Endothelial cell of hepatic sinusoid (primary cell): ENCODE results near the gene IDE.
"Not testable (repeated sequence)": the region's sequence is repeated elsewhere in the genome, so short reads cannot be mapped to it uniquely, and the experiment has no call there.

Source experiments
- in situ Hi-C: cut with HindIII; loops from 2 replicates; pipeline ENCODE4 v1.10.0; 2017; ENCODE audit warnings: low sequenced_read_pairs

IDE gene

DNA sequence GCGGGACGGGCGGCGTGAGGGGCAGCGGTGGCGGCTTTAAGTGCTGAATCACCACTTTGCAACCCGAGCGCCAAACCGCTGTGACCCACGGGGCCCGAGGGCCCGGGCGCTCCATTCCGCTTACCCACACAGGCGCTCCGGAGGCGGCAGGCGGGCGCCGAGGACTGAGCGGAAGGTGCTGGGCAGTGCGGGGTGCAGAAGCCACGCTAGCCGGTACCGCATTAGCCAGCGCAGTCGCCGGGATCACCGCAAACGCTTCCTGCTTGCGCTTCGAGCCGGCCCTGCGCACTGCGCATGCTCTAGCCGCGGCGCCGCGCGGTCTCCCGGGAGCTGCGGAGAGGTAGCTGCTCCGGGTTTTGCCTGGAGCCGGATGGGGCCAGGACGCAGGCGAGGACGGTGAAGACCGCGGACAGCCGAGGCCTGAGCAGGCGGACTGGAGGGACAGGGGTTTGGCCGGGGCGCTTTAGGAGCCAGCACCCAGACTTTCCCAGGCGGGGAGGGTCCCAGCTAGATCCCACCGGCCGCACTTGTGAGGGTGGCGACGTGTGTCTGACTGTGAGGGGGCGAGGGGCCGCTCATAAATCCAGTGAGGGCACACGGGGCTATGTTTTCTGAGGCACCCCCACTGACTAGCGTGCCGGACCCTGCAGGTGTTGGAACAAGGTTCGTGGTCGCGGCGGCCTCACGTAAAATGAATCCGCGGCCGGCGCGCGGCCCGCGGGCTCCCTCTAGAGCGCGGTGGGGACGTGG, at the start of gene IDE:
Gene IDE, minus strand, starts transcription at position 296 of the 750 bp plus-strand sequence. Its CDS starts 74 bp downstream, at position 222.
- in situ Hi-C loops: loop anchor here (10.0 kb wide), 1 partner anchor 69 kb away; no protein-coding TSS in a partner anchor

DNA sequence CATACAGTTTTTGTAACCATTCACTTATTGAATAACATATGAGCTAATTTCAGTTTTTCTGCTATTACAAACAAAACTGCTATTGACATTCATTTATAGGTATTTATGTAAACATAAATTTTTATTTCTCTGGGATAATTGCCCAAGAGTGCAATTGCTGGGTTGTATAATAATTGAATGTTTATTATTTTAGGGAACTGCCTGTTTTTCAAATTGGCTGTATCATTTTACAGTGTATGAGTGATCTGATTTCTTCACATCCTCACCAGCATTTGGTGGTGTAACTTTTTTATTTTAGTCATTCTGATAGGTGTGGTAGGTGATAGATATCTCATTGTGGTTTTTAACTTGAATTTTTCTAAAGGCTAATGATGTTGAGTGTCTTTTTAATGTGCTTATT, 45.5 kb upstream of the IDE start:
- in situ Hi-C loops: no loop called here

DNA sequence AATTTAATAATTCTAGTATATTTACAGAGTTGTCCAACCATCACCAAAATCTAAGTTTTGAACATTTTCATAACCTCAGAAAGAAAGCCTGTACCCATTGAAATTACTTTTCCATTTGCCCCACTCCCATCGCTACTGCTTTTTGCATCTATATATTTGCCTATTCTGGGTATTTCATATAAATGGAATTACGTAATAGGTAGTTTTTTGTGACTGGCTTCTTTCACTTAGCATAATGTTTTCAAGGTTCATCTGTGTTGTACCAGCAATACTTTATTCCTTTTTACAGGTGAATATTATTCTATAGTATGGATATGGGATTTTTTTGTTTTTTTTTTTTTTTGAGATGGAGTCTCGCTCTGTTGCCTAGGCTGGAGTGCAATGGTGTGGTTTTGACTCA, 41.6 kb upstream of the IDE start:
- in situ Hi-C loops: no loop called here

DNA sequence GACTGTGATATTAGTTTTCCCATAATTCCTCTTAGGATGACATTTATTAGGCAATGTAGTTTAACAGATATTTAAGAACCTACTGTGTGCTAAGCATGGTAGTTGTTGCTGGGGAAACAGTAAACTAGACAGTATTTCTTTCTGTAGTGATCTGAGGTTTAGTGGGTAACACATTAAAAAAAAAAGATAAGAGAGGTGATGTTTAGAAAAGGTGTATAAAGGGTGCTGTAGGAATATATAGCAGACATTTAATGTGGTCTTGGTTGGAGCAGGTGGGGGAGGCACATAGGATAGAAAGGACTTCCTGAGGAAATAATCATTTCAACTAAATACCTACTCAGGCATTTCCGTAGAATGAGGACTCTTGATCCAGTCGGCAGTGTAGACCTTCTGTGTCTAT, 30.9 kb upstream of the IDE start:
- in situ Hi-C loops: no loop called here

DNA sequence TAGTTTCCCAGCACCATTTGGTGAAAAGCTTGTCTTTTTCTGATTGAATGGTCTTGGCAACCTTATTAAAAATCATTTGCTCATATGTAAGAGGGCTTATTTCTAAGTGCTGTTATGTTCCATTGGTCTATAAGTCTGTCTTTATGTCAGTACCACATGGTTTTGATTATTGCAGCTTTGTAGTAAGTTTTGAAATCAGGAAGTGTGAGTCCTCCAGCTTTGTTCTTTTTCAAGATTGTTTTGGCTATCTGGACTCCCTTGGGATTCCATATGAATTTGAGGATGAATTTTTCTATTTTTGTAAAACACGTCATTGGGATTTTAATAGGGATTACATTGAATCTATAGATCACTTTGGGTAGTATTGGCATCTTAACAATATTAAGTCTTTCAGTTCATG, 24.4 kb upstream of the IDE start:
- in situ Hi-C loops: no loop called here

DNA sequence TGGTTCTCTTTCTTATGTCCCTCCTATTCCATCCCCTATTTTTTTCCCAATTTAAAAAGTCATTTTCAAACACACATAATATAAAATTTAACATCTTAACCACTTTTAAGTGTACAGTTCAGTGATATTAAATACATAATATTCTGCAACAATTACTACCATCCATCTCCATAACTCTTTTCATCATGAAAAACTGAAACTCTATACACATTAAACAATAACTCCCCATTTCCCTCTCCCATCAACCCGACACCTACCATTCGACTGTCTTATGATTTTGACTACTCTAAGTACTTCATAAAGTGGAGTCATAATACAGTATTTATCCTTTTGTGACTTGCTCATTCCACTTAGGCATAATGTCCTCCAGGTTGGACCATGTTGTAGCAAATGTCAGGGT, 21.6 kb upstream of the IDE start:
- in situ Hi-C loops: no loop called here

DNA sequence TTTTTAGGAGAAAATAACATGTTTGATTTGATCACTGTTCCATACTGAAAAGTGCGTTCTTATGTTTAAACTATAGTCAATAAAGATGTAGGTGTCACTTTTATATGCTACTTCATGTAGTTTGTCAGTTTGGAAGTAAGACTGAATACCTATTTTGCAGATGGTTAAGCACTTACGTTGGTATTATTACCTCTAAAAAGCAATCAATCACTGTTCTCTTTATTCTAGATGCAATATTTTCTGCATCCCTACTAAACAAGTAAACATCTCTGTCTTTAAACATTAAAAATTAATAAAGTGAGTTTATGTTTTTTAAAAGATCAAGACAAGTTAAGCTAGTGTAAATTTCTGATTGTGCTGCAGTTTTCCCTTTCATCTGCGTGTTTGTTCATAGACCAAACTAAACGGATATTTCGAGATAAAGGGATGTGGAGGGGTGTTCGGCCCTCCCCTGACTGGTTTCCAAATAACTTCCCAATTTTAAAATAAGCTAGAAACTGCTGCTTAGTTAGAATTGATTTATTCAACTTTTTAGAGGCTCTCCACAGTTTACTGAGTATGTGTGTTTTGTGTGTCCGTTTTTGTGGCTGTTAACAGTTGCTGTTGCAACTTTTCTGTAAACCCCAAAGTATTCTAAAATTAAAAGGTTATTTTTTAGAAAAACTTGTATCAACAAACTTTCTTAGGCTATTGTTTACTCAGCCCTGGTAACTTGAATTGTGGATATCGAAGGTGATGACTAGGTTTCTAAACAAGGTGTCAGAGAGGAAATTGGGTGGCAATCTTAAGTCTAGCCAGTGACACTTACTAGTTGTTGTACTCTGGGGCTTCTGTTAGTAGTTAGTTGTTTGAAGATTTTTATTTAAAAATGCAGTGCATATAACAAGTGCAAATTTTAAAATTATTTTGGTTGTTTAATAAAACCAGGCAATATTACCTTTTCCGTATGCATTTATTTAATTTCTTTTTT, 20.0 kb upstream of the IDE start:
- in situ Hi-C loops: no loop called here

DNA sequence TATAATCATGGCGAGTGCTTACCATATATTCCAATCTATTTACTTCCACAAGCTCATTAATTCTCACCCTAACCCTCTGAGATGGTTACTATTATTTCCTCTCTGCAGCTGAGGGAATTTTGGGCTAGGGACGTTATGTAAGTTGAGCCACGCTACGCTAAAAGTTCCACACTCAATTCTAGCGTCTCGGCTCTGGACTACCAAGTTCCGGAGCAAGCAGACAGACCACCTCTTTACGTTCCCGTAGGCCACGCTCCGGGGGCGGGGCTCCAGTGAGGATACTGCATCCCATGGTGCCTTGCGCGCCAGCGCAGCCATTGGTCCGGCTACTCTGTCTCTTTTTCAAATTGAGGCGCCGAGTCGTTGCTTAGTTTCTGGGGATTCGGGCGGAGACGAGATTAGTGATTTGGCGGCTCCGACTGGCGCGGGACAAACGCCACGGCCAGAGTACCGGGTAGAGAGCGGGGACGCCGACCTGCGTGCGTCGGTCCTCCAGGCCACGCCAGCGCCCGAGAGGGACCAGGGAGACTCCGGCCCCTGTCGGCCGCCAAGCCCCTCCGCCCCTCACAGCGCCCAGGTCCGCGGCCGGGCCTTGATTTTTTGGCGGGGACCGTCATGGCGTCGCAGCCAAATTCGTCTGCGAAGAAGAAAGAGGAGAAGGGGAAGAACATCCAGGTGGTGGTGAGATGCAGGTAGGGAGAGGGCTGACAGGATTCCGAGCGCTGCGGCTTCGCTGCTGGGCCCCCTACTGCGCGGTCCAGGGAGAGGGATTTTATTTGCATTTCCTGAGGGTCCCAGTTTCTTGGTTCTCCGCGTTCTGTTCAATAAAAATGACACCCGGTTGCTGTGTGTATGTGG, 19.1 kb upstream of the IDE start, which contains the start of gene KIF11:
Gene KIF11, plus strand, starts transcription at position 370 of the 858 bp plus-strand sequence. Its CDS starts 246 bp downstream, at position 616.
- in situ Hi-C loops: no loop called here

DNA sequence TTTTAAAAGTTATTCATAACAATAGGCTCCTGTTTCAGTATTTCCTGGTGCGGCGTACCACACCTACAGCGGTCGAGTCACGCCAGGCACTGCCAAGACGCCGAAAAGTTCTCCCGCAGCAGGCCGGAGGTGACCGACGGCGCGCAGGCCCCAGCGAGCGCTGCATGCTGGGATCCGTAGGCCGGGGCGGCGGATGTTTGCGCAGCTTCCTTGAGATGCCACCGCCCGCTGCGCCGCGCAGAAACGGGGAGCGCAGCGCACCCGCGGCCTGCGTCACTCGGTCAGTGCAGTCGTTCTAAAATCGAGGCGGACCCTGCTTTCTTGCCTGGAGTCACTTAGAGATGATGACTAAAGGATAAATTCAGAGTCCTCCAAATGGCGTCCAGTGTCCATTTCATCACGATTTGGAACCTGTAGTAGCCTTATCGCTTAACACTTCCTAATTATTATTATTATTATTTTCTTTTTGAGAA, 17.7 kb upstream of the IDE start:
- in situ Hi-C loops: no loop called here

DNA sequence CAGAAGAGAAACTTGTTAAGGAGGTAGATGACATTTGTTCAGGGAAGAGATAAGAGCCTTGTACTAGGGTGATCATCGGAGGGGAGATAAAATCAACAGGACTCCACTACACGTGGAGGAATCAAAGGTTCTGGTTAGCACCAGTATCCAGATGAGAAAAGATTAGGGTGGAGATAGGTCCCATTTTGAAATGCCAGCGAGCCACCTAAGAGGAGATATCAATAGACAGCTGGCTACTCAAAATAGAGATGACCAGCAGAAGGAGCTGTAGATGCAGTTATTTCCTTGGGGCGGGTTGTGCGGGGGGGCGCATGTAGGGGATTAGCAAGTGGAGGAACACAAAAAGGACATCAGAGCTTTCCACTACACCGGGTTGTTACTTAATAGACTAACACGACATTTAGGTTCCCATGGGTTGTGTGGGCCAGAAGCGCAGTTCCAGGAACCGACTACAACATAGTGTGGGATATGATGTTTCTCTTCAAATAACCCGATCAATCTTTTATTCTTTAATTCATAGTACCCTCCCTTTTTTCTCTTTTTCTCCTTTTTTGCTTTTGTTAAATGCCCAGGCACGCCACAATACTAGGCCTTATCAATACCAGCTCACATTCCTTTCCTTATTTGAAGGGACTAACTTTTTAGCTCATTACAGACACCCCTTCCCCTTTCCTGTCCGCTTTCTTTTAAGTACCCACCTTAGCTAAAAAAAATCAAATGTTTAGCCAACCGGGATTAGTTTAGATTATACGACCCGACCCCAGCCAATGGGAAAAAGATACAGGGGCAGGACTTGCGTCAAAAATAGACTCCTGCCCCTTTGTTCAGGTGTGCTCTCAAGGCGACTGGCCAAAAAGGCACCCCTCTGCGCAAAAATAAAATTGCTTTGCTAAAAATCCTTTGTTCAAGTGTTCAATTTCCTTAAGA, 17.0 kb upstream of the IDE start:
- in situ Hi-C loops: no loop called here

DNA sequence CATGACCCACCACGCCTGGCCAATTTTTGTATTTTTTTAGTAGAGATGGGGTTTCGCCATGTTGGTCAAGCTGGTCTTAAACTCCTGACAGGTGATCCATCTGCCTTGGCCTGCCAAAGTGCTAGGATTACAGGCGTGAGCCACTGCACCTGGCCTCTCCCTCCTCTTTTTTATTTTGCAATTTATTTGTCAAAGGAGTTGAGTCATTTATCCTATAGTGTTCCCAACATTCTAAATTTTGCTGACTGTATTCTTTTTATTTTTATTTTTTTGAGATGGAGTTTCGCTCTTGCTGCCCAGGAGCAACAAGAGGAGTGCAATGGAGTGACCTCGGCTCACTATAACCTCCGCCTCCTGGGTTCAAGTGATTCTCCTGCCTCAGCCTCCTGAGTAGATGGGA, 8.5 kb upstream of the IDE start:
- in situ Hi-C loops: not testable (repeated sequence)

DNA sequence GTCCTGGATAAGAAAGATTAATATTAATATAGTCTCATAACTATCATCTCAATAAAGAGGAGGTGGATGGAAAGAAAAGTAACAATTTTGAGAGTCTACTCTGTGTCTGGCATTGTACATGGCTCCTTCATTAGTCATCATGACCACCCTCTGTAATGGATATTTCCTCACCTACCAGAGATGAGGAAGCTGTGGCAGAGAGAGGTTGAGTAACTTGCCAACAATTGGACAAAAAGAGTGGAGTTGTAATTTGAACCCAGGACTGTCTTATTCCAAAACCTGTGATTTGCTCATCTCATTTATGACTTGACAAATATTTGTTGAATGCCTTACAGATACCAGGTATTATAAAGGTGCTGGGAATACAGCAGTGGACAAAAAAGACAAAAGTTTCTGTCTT, 2.1 kb upstream of the IDE start:
- in situ Hi-C loops: loop anchor here (10.0 kb wide), 1 partner anchor 71 kb away; no protein-coding TSS in a partner anchor

DNA sequence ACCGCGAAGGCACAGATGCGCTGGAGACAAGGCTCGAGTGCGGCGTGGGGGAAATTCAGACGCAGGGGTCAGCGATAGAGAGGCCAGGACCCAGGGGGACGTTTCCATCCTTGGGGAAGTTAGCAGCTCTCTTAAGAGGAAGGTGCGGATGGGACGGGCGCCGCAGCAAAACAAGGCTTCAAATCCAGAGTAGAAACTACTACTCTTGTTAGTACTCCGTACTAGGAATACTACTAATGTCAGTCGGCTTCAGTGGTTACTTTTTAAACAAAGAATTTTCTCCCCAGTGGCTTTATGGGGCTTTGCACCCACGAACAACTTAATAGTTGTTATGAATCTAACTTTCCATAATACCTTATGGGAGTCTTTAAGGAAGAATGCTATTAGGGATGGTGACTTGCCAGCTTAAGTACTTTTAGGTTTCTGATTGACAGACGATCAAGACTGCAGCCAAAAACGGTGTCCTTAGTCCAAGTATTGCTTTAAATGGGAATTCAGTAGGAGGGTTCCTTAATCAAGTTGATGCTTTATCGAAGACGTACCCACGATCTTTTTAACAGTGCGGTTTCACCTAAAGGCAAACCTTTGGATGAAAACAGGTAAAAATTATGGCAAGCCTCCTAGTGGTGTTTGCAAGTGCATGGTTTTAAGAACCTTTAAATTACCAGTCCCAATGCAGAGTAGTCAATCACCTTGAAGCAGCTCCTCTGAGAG, 812 bp upstream of the IDE start:
- in situ Hi-C loops: loop anchor here (10.0 kb wide), 1 partner anchor 70 kb away; no protein-coding TSS in a partner anchor

DNA sequence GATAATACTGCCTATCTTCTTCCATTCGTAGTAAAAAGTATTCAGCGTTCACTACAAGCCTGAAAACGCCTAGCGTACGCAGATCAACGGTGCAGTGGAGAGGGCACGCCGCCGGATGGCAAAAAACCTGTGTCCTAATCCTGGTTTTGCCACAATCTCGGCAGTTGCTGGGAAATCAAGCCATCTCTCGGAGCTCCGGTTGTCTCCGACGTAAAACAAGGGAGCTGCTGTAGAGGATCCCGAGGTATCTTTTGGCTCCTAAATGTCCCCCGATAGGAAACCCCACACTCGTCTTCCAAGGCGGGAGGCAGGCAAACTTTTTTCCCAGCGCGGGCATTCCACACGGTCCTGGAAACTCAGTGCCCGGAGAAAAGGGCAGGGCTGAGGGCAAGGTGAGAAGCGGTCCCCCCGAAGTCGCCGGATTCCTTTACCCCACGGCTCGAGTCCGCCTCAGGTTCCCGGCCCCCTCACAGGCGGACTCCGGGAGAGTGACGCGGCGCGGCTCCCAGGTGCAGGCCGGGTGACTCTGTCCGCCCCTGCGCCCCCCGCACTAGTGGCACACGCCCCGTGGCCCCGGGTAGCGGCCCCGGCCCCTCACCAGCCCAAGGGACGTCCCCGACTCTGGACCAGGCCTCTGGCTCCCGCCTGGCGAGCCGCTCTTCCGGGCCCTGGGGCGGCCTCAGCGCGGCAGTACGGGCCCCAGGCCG, 649 bp downstream of the IDE start:
- in situ Hi-C loops: loop anchor here (10.0 kb wide), 1 partner anchor 68 kb away; no protein-coding TSS in a partner anchor

DNA sequence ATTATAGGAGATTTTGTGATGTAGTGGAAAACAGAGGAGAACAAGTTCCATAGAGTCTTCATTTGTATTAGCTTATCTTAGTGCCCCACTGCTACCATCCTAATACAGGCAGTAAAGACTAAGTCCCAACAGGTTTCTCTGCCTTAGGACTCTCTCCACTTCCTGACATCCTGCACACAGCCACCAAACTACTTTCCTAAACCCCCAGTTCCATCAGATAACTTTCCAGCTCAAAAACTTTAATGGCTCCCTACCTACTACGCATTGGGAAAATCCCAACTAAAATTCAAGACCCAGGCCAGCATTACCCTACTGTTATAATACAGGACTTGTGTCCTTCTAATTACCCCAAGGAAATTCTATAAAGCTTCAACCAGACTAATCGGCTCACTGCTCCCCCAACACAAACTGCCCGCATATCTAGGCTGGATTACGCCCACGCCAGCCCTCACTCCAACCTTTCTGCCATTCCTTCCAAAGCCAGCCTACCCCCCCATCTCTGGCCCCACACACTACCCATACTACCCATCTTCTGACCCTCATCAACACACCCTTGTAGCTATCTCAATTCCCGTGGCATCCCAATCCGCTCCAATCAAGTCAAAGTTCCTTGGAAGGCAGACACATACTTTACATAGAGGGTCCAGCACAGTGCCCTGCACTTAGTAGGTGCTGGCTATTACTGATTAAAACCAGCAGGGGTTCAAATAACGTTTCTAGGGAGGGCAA, 1.4 kb downstream of the IDE start:
- in situ Hi-C loops: loop anchor here (10.0 kb wide), 1 partner anchor 68 kb away; no protein-coding TSS in a partner anchor

DNA sequence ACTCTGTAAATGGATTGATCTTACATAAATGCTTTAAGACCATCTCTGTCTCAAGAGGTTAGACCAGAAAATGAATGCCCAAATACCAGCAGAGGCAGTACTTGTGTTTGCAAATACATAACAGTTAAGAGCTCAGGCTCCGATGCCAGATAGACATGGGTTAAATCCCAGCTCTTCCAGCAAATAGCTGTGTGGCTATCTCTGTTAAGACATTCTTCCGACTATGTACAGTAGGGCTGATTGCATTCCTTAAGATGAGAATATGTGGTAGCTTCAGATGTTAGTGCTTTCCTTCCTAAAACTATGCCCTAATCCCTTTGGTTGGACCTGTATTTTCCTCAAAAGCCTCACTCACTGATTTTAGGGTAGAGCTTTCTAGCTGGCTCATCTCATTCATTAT, 2.2 kb downstream of the IDE start:
- in situ Hi-C loops: loop anchor here (10.0 kb wide), 1 partner anchor 67 kb away; no protein-coding TSS in a partner anchor

DNA sequence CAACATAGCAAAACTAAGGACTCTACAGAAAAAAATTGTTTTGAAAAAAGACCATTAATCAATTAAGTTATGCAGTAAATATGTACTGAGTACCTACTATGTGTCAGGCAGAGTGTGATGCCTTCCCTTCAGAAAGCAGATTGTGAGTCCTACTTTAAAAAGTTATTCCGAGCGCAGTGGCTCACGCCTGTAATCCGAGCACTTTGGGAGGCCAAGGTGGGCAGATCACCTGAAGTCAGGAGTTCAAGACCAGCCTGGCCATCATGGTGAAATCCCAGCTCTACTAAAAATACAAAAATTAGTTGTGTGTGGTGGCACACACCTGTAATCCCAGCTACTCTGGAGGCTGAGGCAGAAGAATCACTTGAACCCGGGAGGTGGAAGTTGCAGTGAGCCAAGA, 4.2 kb downstream of the IDE start:
- in situ Hi-C loops: loop anchor here (10.0 kb wide), 1 partner anchor 65 kb away; no protein-coding TSS in a partner anchor
